HCT116 (cell line): Measurements from ENCODE around the gene ALOX12B. TPM values are rescaled to one million over a fixed set of nuclear protein-coding genes. Genes with fewer than 3 reads are reported as not detected.

Experiments
- ATAC-seq: fragments of 200-7000 bp; cut with Tn5 transposase; 2 replicates; pipeline ENCODE4 v1.9.1; 2020; ENCODE audit warnings: mild to moderate bottlenecking, moderate library complexity
- BruUV-seq: library from RNA; stranded (reverse); fragments of 400-500 nt; replicated peaks from 2 replicates; lab custom pipeline; 2021; lab: Mats Ljungman, UMichigan
- CTCF ChIA-PET: fragments of 300-600 bp; sonication (Branson Sonifier 250); formaldehyde crosslinking; loops from one replicate; lab custom pipeline; 2021; ENCODE audit warnings: antibody characterized with exemption; lab: Charles Lee
- POLR2A ChIA-PET: fragments of 300-600, 350-600 bp; sonication (Branson Sonifier 250); formaldehyde crosslinking; loops from one replicate; lab custom pipeline; 2021; ENCODE audit warnings: antibody characterized with exemption; lab: Charles Lee
- RAD21 ChIA-PET, 2 experiments: fragments of 300-600 bp; sonication (Branson Sonifier 250); formaldehyde crosslinking; loops; one replicate each; lab custom pipeline; 2023; ENCODE audit warnings: low total read pairs in 2 of 2; ENCODE audit not compliant: uncharacterized antibody in 2 of 2, unreplicated experiment in 2 of 2, low non-redundant PET in 1 of 2; lab: Charles Lee
- DNase-seq: peaks from one replicate; pipeline ENCODE4 v3.0.0-alpha.2; 2010; ENCODE audit warnings: low read depth, low spot score
- H2AFZ ChIP-seq: fragments of 200-600 bp; shearing (Covaris generic), sonication (generic); 2 replicates; pipeline ENCODE4 v1.6.1; 2017; ENCODE audit warnings: low read depth, mixed run types, mixed read lengths, antibody characterized with exemption, low read length; ENCODE audit not compliant: poor library complexity, severe bottlenecking
- H3K27ac ChIP-seq: 2 replicates; pipeline ENCODE4 v1.5.1; 2012; ENCODE audit warnings: low read depth, low read length
- H3K27me3 ChIP-seq: fragments of 200-600 bp; sonication (generic); 2 replicates; pipeline ENCODE4 v1.6.1; 2016; ENCODE audit warnings: mixed run types, low read length, mixed read lengths; ENCODE audit not compliant: insufficient read depth
- H3K36me3 ChIP-seq, 2 experiments: fragments of 200-500 bp in 1 of 2; fragments of 200-600 bp in 1 of 2; sonication (Bioruptor generic) in 1 of 2; sonication (generic) in 1 of 2; 2 replicates each; pipeline versions ENCODE4 v1.5.1 to v1.6.1; 2014 to 2016; ENCODE audit warnings: low read length in 2 of 2, inconsistent platforms in 1 of 2, mixed read lengths in 1 of 2, mixed run types in 1 of 2; ENCODE audit not compliant: insufficient read depth in 2 of 2, control insufficient read depth in 1 of 2
- H3K4me1 ChIP-seq, 2 experiments: fragments of 200-600 bp in 1 of 2; sonication (generic) in 1 of 2; 2 replicates each; pipeline versions ENCODE4 v1.5.1 to v1.6.1; 2012 to 2017; ENCODE audit warnings: low read length in 2 of 2, inconsistent platforms in 1 of 2, mild to moderate bottlenecking in 1 of 2, mixed read lengths in 1 of 2, mixed run types in 1 of 2, moderate library complexity in 1 of 2; ENCODE audit not compliant: insufficient read depth in 2 of 2, control insufficient read depth in 1 of 2
- H3K4me2 ChIP-seq: fragments of 200-600 bp; sonication (generic); 2 replicates; pipeline ENCODE4 v1.6.1; 2017; ENCODE audit warnings: mixed run types, low read length, mixed read lengths
- H3K4me3 ChIP-seq, 2 experiments: fragments of 200-600 bp in 1 of 2; sonication (generic) in 1 of 2; replicated peaks in 1 of 2; 2 replicates each; pipeline ENCODE4 v1.5.1; 2011 to 2016; ENCODE audit warnings: low read length in 2 of 2, control low read depth in 1 of 2, low read depth in 1 of 2, mild to moderate bottlenecking in 1 of 2, mixed read lengths in 1 of 2, mixed run types in 1 of 2
- H3K79me2 ChIP-seq: fragments of 200-600 bp; sonication (generic); 2 replicates; pipeline ENCODE4 v1.6.1; 2017; ENCODE audit warnings: mild to moderate bottlenecking, mixed run types, low read length, moderate library complexity, mixed read lengths; ENCODE audit not compliant: insufficient read depth
- H3K9ac ChIP-seq: fragments of 200-600 bp; sonication (generic); 2 replicates; pipeline ENCODE4 v1.6.1; 2016; ENCODE audit warnings: low read length, mixed read lengths
- H3K9me2 ChIP-seq: fragments of 200-600 bp; sonication (generic), shearing (Covaris generic); 2 replicates; pipeline ENCODE4 v1.6.1; 2017; ENCODE audit warnings: mixed run types, mild to moderate bottlenecking, moderate library complexity; ENCODE audit not compliant: insufficient read depth
- H3K9me3 ChIP-seq, 2 experiments: fragments of 200-500 bp in 1 of 2; fragments of 200-600 bp in 1 of 2; sonication (Bioruptor generic) in 1 of 2; sonication (generic) in 1 of 2; 2 replicates each; pipeline ENCODE4 v1.6.1; 2014 to 2017; ENCODE audit warnings: low read length in 2 of 2, mixed read lengths in 2 of 2, inconsistent platforms in 1 of 2, low read depth in 1 of 2, mild to moderate bottlenecking in 1 of 2, mixed run types in 1 of 2, moderate library complexity in 1 of 2; ENCODE audit not compliant: control insufficient read depth in 1 of 2, insufficient read depth in 1 of 2
- H4K20me1 ChIP-seq: fragments of 200-600 bp; sonication (generic), shearing (Covaris generic); 2 replicates; pipeline ENCODE4 v1.6.1; 2017; ENCODE audit warnings: mixed run types, mild to moderate bottlenecking, moderate library complexity; ENCODE audit not compliant: insufficient read depth
- CBX3 ChIP-seq: IDR thresholded peaks from 2 replicates; pipeline ENCODE4 v1.6.1; 2012; ENCODE audit warnings: low read depth
- ELF1 ChIP-seq: IDR thresholded peaks from 2 replicates; pipeline ENCODE4 v1.6.1; 2012; ENCODE audit warnings: low read depth, borderline replicate concordance
- JUND ChIP-seq: IDR thresholded peaks from 2 replicates; pipeline ENCODE4 v1.6.1; 2012
- SIN3A ChIP-seq: IDR thresholded peaks from 2 replicates; pipeline ENCODE4 v1.6.1; 2012; ENCODE audit warnings: low read depth
- SRF ChIP-seq: IDR thresholded peaks from 2 replicates; pipeline ENCODE4 v1.6.1; 2012; ENCODE audit warnings: low read depth
- YY1 ChIP-seq: IDR thresholded peaks from 2 replicates; pipeline ENCODE4 v1.6.1; 2011; ENCODE audit warnings: low read length, low read depth, moderate library complexity, mild to moderate bottlenecking; ENCODE audit not compliant: insufficient replicate concordance; ENCODE audit errors: extremely low read depth
- intact Hi-C: fragments of 100-400 bp; cut with micrococcal nuclease; formaldehyde crosslinking; loops from 2 replicates; pipeline ENCODE4 v1.10.0; 2022
- total RNA-seq: library from RNA; stranded (reverse); gene quantifications from one replicate; pipeline ENCODE4 v1.2.1, GENCODE V29; 2021; ENCODE audit not compliant: unreplicated experiment
- TF ChIP-seq, protein P1 (sequence below): IDR thresholded peaks from 2 replicates; pipeline ENCODE4 v1.6.1; 2011; ENCODE audit warnings: mild to moderate bottlenecking, low read length, moderate library complexity; ENCODE audit not compliant: insufficient replicate concordance; ENCODE audit errors: extremely low read depth
- TF ChIP-seq, protein P2 (sequence below), 3 experiments: fragments of 200-600 bp in 1 of 3; sonication (generic) in 1 of 3; IDR thresholded peaks in 2 of 3; conservative IDR thresholded peaks in 1 of 3; 2 replicates each; pipeline ENCODE4 v1.5.1; 2012 to 2017; ENCODE audit warnings: low read depth in 2 of 3, low read length in 2 of 3, antibody characterized with exemption in 1 of 3, borderline replicate concordance in 1 of 3, control low read depth in 1 of 3, mild to moderate bottlenecking in 1 of 3, mixed read lengths in 1 of 3, mixed run types in 1 of 3, moderate library complexity in 1 of 3; ENCODE audit not compliant: insufficient read depth in 1 of 3

ALOX12B gene
- total RNA-seq, 1 experiment from 2014 or later = 3.8 TPM

- ATAC-seq (no peak), DNase-seq (no peak)
- BruUV-seq = no TSS peak
- no peaks in the 10 kb centered on the region for H3K9me2 ChIP-seq
- H3K27me3 ChIP-seq = no peaks in the 10 kb centered on the region
- H4K20me1 ChIP-seq = no peaks in the 10 kb centered on the region
- ChIA-PET RAD21 (no interaction called here), CTCF (interaction anchor here (1.0 to 1.4 kb wide), 3 partner anchors 13 to 129 kb away, joined by 3 to 4 read pairs (median 3); partner anchors contain the start of gene AURKB), POLR2A (no interaction called here)
- H3K9ac ChIP-seq = no peak overlapping the region
- H3K27ac ChIP-seq = no peak overlapping the region
- H3K9me3 ChIP-seq = no peaks in the 10 kb centered on the region
- no peaks in the 10 kb centered on the region for H3K36me3 ChIP-seq
- H3K4me1 ChIP-seq = peaks cover 2 to 25% of the 10 kb centered on the region in 2 experiments; a peak in 3 of 4 replicates
- peak overlapping the region in 1 of 2 experiments; percentile 81; a peak in 2 of 4 replicates for H3K4me3 ChIP-seq
- H2AFZ ChIP-seq = no peak overlapping the region
- peak overlapping the region; percentile 96 for H3K4me2 ChIP-seq
- TF ChIP-seq CBX3 (no peak), SRF (no peak), SIN3A (no peak), YY1 (no peak), JUND (no peak), ELF1 (no peak)
- TF ChIP-seq, protein P1, sequence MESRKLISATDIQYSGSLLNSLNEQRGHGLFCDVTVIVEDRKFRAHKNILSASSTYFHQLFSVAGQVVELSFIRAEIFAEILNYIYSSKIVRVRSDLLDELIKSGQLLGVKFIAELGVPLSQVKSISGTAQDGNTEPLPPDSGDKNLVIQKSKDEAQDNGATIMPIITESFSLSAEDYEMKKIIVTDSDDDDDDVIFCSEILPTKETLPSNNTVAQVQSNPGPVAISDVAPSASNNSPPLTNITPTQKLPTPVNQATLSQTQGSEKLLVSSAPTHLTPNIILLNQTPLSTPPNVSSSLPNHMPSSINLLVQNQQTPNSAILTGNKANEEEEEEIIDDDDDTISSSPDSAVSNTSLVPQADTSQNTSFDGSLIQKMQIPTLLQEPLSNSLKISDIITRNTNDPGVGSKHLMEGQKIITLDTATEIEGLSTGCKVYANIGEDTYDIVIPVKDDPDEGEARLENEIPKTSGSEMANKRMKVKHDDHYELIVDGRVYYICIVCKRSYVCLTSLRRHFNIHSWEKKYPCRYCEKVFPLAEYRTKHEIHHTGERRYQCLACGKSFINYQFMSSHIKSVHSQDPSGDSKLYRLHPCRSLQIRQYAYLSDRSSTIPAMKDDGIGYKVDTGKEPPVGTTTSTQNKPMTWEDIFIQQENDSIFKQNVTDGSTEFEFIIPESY = no peak
- TF ChIP-seq, protein P2, sequence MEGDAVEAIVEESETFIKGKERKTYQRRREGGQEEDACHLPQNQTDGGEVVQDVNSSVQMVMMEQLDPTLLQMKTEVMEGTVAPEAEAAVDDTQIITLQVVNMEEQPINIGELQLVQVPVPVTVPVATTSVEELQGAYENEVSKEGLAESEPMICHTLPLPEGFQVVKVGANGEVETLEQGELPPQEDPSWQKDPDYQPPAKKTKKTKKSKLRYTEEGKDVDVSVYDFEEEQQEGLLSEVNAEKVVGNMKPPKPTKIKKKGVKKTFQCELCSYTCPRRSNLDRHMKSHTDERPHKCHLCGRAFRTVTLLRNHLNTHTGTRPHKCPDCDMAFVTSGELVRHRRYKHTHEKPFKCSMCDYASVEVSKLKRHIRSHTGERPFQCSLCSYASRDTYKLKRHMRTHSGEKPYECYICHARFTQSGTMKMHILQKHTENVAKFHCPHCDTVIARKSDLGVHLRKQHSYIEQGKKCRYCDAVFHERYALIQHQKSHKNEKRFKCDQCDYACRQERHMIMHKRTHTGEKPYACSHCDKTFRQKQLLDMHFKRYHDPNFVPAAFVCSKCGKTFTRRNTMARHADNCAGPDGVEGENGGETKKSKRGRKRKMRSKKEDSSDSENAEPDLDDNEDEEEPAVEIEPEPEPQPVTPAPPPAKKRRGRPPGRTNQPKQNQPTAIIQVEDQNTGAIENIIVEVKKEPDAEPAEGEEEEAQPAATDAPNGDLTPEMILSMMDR (IDR thresholded peaks at IDR 0.05 in 2 of 3, conservative IDR thresholded peaks at IDR 0.05 in 1 of 3; ENCODE audit: borderline replicate concordance in 1 of 3, insufficient read depth in 1 of 3, low read depth in 2 of 3, low read length in 2 of 3) = no peak
- intact Hi-C loops = no loop called here
- peaks cover 4% of the 10 kb centered on the region; the same call in 1 of the 2 replicates for H3K79me2 ChIP-seq
Observed at GRCh38 chr17:8080799-8081219, 6.7 kb downstream of the ALOX12B start.
